Mononuclear cell (primary cell): ENCODE measurements around the gene STXBP3. TPM values are rescaled to one million over a fixed set of nuclear protein-coding genes. Genes with fewer than 3 reads are reported as not detected.
"Not testable (repeated sequence)": the region's sequence is repeated elsewhere in the genome, so short reads cannot be mapped to it uniquely, and the experiment has no call there.

ENCODE experiments used
- H3K27me3 ChIP-seq: 2 replicates; pipeline ENCODE4 v1.6.0; 2011; ENCODE audit warnings: low read length, control low read depth; ENCODE audit not compliant: insufficient read depth
- H3K4me1 ChIP-seq: 2 replicates; pipeline ENCODE4 v1.5.1; 2011; ENCODE audit warnings: mild to moderate bottlenecking, low read length, control low read depth; ENCODE audit not compliant: insufficient read depth
- H3K4me3 ChIP-seq: 2 replicates; pipeline ENCODE4 v1.5.1; 2011; ENCODE audit warnings: mild to moderate bottlenecking, low read length, moderate library complexity
- H3K9me3 ChIP-seq: 2 replicates; pipeline ENCODE4 v1.5.1; 2011; ENCODE audit warnings: low read depth, mild to moderate bottlenecking, control low read depth, low read length
- total RNA-seq: library from RNA; depleted of rRNA; stranded (reverse); fragments of >200 nt; gene quantifications from one replicate; pipeline ENCODE4 v1.2.3, GENCODE V29; 2012

Gene STXBP3
- total RNA-seq, 1 donor, result 98.9 TPM

GRCh38 chr1:108753363-108753762, 6.9 kb downstream of the STXBP3 start:
- H3K9me3 ChIP-seq, result no peaks in the 10 kb centered on the region
- peaks cover 15% of the 10 kb centered on the region for H3K4me1 ChIP-seq
- no peaks in the 10 kb centered on the region for H3K27me3 ChIP-seq
- no peak overlapping the region for H3K4me3 ChIP-seq

GRCh38 chr1:108758796-108759195, 12.3 kb downstream of the STXBP3 start:
- H3K27me3 ChIP-seq, result no peaks in the 10 kb centered on the region
- no peaks in the 10 kb centered on the region for H3K9me3 ChIP-seq
- no peak overlapping the region for H3K4me3 ChIP-seq
- H3K4me1 ChIP-seq, result no peaks in the 10 kb centered on the region

- Histone ChIP-seq H3K4me1 (no peaks in the 10 kb centered on the region), H3K4me3 (no peak overlapping the region), H3K9me3 (no peaks in the 10 kb centered on the region), H3K27me3 (no peaks in the 10 kb centered on the region)
Measured at GRCh38 chr1:108767115-108767514, 20.6 kb downstream of the STXBP3 start.

GRCh38 chr1:108767708-108768107, 21.2 kb downstream of the STXBP3 start:
- no peaks in the 10 kb centered on the region for H3K27me3 ChIP-seq
- H3K9me3 ChIP-seq, result no peaks in the 10 kb centered on the region
- H3K4me1 ChIP-seq, result no peaks in the 10 kb centered on the region
- H3K4me3 ChIP-seq, result no peak overlapping the region

- Histone ChIP-seq H3K27me3 (no peaks in the 10 kb centered on the region), H3K4me3 (no peak overlapping the region), H3K4me1 (no peaks in the 10 kb centered on the region), H3K9me3 (no peaks in the 10 kb centered on the region)
Measured at GRCh38 chr1:108777839-108778238, 31.4 kb downstream of the STXBP3 start.

- H3K27me3 ChIP-seq, result no peaks in the 10 kb centered on the region
- no peaks in the 10 kb centered on the region for H3K4me1 ChIP-seq
- H3K9me3 ChIP-seq, result no peaks in the 10 kb centered on the region
- H3K4me3 ChIP-seq, result no peak overlapping the region
Measured at GRCh38 chr1:108779455-108779854, 33.0 kb downstream of the STXBP3 start.

GRCh38 chr1:108780937-108781574, 34.6 kb downstream of the STXBP3 start:
- no peak overlapping the region for H3K4me3 ChIP-seq
- H3K9me3 ChIP-seq, result peaks cover 10% of the 10 kb centered on the region
- H3K4me1 ChIP-seq, result no peaks in the 10 kb centered on the region
- H3K27me3 ChIP-seq, result no peaks in the 10 kb centered on the region

GRCh38 chr1:108781575-108781944, 35.1 kb downstream of the STXBP3 start:
- H3K9me3 ChIP-seq, result peaks cover 14% of the 10 kb centered on the region
- H3K4me3 ChIP-seq, H3K4me1 ChIP-seq, H3K27me3 ChIP-seq: not testable (repeated sequence)

GRCh38 chr1:108785264-108785663, 38.8 kb downstream of the STXBP3 start:
- no peak overlapping the region for H3K4me3 ChIP-seq
- peaks cover 14% of the 10 kb centered on the region for H3K9me3 ChIP-seq
- H3K4me1 ChIP-seq, result no peaks in the 10 kb centered on the region
- no peaks in the 10 kb centered on the region for H3K27me3 ChIP-seq

- Histone ChIP-seq H3K4me1 (no peaks in the 10 kb centered on the region), H3K9me3 (peaks cover 14% of the 10 kb centered on the region), H3K27me3 (no peaks in the 10 kb centered on the region), H3K4me3 (no peak overlapping the region)
Measured at GRCh38 chr1:108785880-108786279, 39.4 kb downstream of the STXBP3 start.

GRCh38 chr1:108791790-108792189, 45.3 kb downstream of the STXBP3 start:
- H3K4me1 ChIP-seq, result no peaks in the 10 kb centered on the region
- peaks cover 12% of the 10 kb centered on the region for H3K9me3 ChIP-seq
- no peak overlapping the region for H3K4me3 ChIP-seq
- H3K27me3 ChIP-seq, result no peaks in the 10 kb centered on the region

GRCh38 chr1:108792420-108792819, 45.9 kb downstream of the STXBP3 start:
- Histone ChIP-seq H3K4me1 (no peaks in the 10 kb centered on the region), H3K27me3 (no peaks in the 10 kb centered on the region), H3K9me3 (peaks cover 12% of the 10 kb centered on the region), H3K4me3 (no peak overlapping the region)

- H3K27me3 ChIP-seq, result no peaks in the 10 kb centered on the region
- H3K4me3 ChIP-seq, result no peak overlapping the region
- no peaks in the 10 kb centered on the region for H3K9me3 ChIP-seq
- H3K4me1 ChIP-seq, result no peaks in the 10 kb centered on the region
Measured at GRCh38 chr1:108799001-108799400, 52.5 kb downstream of the STXBP3 start.

- Histone ChIP-seq H3K4me3 (no peak overlapping the region), H3K4me1 (no peaks in the 10 kb centered on the region), H3K9me3 (no peaks in the 10 kb centered on the region), H3K27me3 (no peaks in the 10 kb centered on the region)
Measured at GRCh38 chr1:108801101-108801500, 54.6 kb downstream of the STXBP3 start.

- Histone ChIP-seq H3K4me1 (no peaks in the 10 kb centered on the region), H3K9me3 (no peaks in the 10 kb centered on the region), H3K27me3 (no peaks in the 10 kb centered on the region), H3K4me3 (no peak overlapping the region)
Measured at GRCh38 chr1:108803548-108803947, 57.1 kb downstream of the STXBP3 start.

GRCh38 chr1:108808438-108808837, 62.0 kb downstream of the STXBP3 start:
- Histone ChIP-seq H3K4me1 (no peaks in the 10 kb centered on the region), H3K9me3 (no peaks in the 10 kb centered on the region), H3K4me3 (no peak overlapping the region), H3K27me3 (no peaks in the 10 kb centered on the region)
